Natural killer cell (primary cell): Measurements from ENCODE around the gene CYTH4. TPM values are rescaled to one million over a fixed set of nuclear protein-coding genes. Genes with fewer than 3 reads are reported as not detected.

Experiments used
- ATAC-seq, 3 donors: fragments of 150-1000 bp in 2 of 3; fragments of 200-7000 bp in 1 of 3; cut with Tn5 transposase; 1 replicate in 1 of 3; 2 replicates in 2 of 3; pipeline ENCODE4 v1.10.0; 2021; ENCODE audit warnings: mild to moderate bottlenecking in 2 of 3, moderate library complexity in 2 of 3
- DNase-seq, 2 donors: peaks; one replicate each; pipeline versions ENCODE4 v3.0.0 to v3.0.0-alpha.2; 2013 to 2021; ENCODE audit warnings: mixed read lengths in 1 of 2
- H3K27ac ChIP-seq: one replicate; pipeline ENCODE4 v1.5.1; 2013; ENCODE audit warnings: mild to moderate bottlenecking, low read length
- H3K27me3 ChIP-seq: one replicate; pipeline ENCODE4 v1.6.1; 2013; ENCODE audit warnings: low read length; ENCODE audit not compliant: control insufficient read depth, insufficient read depth
- H3K36me3 ChIP-seq: one replicate; pipeline ENCODE4 v1.6.1; 2013; ENCODE audit warnings: low read length; ENCODE audit not compliant: control insufficient read depth, insufficient read depth
- H3K4me1 ChIP-seq: one replicate; pipeline ENCODE4 v1.6.1; 2013; ENCODE audit warnings: low read length; ENCODE audit not compliant: control insufficient read depth, insufficient read depth
- H3K4me3 ChIP-seq: one replicate; pipeline ENCODE4 v1.5.1; 2013; ENCODE audit warnings: low read length
- H3K9me3 ChIP-seq: one replicate; pipeline ENCODE4 v1.6.1; 2013; ENCODE audit warnings: low read length; ENCODE audit not compliant: control insufficient read depth, insufficient read depth
- H3K27ac Mint-ChIP-seq, 2 donors: one replicate each; pipeline ENCODE4 v1.8.0; 2022; ENCODE audit warnings: mild to moderate bottlenecking in 2 of 2, mixed read lengths in 2 of 2, moderate library complexity in 1 of 2
- H3K27me3 Mint-ChIP-seq, 2 donors: one replicate each; pipeline ENCODE4 v1.8.0; 2022; ENCODE audit warnings: low read depth in 2 of 2, mixed read lengths in 2 of 2
- H3K36me3 Mint-ChIP-seq: one replicate; pipeline ENCODE4 v1.8.0; 2022; ENCODE audit warnings: mixed read lengths
- H3K4me1 Mint-ChIP-seq, 2 donors: one replicate each; pipeline ENCODE4 v1.8.0; 2022; ENCODE audit warnings: mixed read lengths in 2 of 2
- H3K4me3 Mint-ChIP-seq: one replicate; pipeline ENCODE4 v1.8.0; 2022; ENCODE audit warnings: mild to moderate bottlenecking, moderate library complexity, mixed read lengths
- H3K9me3 Mint-ChIP-seq, 2 donors: one replicate each; pipeline ENCODE4 v1.8.0; 2022; ENCODE audit warnings: mixed read lengths in 2 of 2
- WGBS: methylation state at CpG from one replicate; pipeline ENCODE4 v1.1.7; 2013; ENCODE audit warnings: missing lambda C conversion rate; ENCODE audit not compliant: insufficient coverage; 5-methylcytosine and 5-hydroxymethylcytosine counted together
- intact Hi-C: fragments of 100-400 bp; cut with micrococcal nuclease; formaldehyde crosslinking; loops from one replicate; pipeline ENCODE4 v1.14.2; 2022
- total RNA-seq, 4 donors: library from RNA; stranded (reverse); fragments of 120-200 nt in 1 of 4; gene quantifications; one replicate each; pipeline versions ENCODE4 v1.2.3 to v1.2.4, GENCODE V29; 2013 to 2022
- TF ChIP-seq, protein P1 (sequence below): fragments of 200-600 bp; IDR thresholded peaks from one replicate; pipeline ENCODE4 v1.8.0; 2022; ENCODE audit warnings: antibody characterized with exemption

The CYTH4 gene
- total RNA-seq, 3 donors from 2014 or later (not counting 1 experiment from before 2014, with no cell fraction given) = 219 to 260 (median 249) TPM

DNA sequence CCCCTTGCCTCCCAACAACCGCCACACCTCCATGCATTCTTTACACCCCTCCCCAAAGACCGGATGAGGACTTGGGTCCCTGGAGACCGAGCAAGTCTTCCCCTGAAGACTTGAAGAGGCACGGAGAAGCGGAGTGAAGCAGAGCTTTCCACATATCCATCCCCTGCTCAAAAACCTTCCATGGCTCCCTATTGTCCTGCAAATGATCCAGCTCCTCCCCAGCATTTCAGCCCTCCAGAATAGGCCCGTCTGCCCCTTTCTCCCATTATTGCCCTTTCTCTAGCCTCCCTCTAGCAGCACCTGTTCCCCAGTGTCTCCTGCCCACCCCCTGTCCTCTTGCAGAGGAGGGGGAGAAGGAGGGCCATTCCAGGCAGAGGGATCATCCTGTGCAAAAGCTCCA, 59.8 kb downstream of the CYTH4 start:
- H3K4me1 Mint-ChIP-seq = no peaks in the 10 kb centered on the region
- WGBS = 88% methylated on average over 6 of the region's 6 CpGs
- Histone ChIP-seq H3K27me3 (no peaks in the 10 kb centered on the region), H3K36me3 (no peaks in the 10 kb centered on the region), H3K27ac (no peak overlapping the region), H3K4me1 (no peaks in the 10 kb centered on the region), H3K4me3 (no peak overlapping the region), H3K9me3 (no peaks in the 10 kb centered on the region)
- intact Hi-C loops = no loop called here
- H3K4me3 Mint-ChIP-seq = no peak overlapping the region
- DNase-seq = no peak
- no peaks in the 10 kb centered on the region for H3K9me3 Mint-ChIP-seq
- no peaks in the 10 kb centered on the region for H3K36me3 Mint-ChIP-seq
- peaks cover 0 to 11% of the 10 kb centered on the region in 2 donors for H3K27me3 Mint-ChIP-seq
- no peak overlapping the region for H3K27ac Mint-ChIP-seq
- TF ChIP-seq, protein P1, sequence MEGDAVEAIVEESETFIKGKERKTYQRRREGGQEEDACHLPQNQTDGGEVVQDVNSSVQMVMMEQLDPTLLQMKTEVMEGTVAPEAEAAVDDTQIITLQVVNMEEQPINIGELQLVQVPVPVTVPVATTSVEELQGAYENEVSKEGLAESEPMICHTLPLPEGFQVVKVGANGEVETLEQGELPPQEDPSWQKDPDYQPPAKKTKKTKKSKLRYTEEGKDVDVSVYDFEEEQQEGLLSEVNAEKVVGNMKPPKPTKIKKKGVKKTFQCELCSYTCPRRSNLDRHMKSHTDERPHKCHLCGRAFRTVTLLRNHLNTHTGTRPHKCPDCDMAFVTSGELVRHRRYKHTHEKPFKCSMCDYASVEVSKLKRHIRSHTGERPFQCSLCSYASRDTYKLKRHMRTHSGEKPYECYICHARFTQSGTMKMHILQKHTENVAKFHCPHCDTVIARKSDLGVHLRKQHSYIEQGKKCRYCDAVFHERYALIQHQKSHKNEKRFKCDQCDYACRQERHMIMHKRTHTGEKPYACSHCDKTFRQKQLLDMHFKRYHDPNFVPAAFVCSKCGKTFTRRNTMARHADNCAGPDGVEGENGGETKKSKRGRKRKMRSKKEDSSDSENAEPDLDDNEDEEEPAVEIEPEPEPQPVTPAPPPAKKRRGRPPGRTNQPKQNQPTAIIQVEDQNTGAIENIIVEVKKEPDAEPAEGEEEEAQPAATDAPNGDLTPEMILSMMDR = no peak
- no peak for ATAC-seq

DNA sequence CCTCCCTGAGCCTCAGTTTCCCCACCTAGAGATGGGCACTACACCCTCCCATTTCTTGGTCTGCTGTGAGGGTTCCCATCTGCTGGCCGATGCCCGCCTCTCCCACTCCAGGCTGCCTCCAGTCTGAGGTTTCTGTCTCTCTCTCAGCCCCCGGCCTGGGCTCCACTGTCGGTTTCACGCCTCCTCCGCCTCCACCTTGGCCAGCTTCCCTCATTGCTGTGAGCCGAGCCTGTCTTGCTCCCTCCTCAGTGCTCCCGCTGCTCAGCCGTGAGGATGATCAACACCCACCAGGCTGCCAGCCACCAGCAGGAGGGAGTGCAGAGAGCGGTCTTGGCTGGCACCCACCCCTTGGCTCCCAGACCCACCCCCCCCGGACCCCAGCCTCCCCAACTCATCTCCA, 61.0 kb downstream of the CYTH4 start:
- Histone ChIP-seq H3K9me3 (no peaks in the 10 kb centered on the region), H3K4me1 (no peaks in the 10 kb centered on the region), H3K27me3 (no peaks in the 10 kb centered on the region), H3K4me3 (no peak overlapping the region), H3K27ac (no peak overlapping the region), H3K36me3 (no peaks in the 10 kb centered on the region)
- intact Hi-C loops = no loop called here
- H3K27ac Mint-ChIP-seq = no peak overlapping the region
- DNase-seq (no peak), ATAC-seq (no peak)
- TF ChIP-seq, protein P1 = no peak
- no peaks in the 10 kb centered on the region for H3K4me1 Mint-ChIP-seq
- H3K36me3 Mint-ChIP-seq = no peaks in the 10 kb centered on the region
- H3K27me3 Mint-ChIP-seq = peaks cover 0 to 6% of the 10 kb centered on the region in 2 donors
- no peaks in the 10 kb centered on the region for H3K9me3 Mint-ChIP-seq
- 78% methylated on average over 10 of the region's 11 CpGs for WGBS
- H3K4me3 Mint-ChIP-seq = no peak overlapping the region

DNA sequence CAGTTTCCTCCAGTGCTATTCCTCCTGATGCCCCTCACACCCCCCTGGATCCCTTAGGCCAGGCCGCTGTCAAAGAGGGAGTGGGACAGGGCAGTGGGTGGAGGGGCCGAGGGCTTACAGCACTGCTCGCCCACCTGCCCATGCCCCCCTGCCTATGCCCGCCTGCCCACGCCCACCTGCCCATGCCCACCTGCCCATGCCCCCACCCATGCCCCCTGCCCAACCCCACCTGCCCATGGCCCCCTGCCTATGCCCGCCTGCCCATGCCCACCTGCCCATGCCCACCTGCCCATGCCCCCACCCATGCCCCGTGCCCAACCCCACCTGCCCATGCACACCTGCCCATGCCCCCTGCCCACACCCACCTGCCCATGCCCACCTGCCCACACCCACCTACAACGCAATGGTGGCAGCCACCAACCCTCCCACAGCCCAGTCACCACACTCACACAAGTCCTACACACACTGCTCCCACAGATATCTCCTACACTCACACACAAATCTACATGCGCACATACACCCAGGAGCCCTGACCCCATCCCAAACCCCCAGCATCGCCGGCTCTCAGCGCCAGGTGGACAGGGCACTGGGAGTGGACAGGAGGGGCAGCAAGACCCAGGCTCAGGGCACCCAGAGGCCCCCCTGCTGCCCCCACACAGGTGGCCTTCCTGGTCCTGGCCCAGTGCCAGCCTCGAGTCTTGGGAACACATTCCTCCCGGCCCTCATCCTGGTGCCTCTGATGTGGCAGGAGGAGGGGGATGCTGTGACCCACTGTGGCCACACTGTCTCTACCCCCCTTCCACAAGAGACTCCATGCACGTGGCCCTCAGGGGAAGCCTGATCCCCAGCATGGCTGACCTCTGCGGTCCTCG, 61.8 kb downstream of the CYTH4 start:
- H3K9me3 Mint-ChIP-seq = no peaks in the 10 kb centered on the region
- intact Hi-C loops = no loop called here

More for the DNA sequence above, 61.8 kb downstream of the CYTH4 start:
- no peak overlapping the region for H3K4me3 ChIP-seq
- WGBS = 88% methylated on average over 16 of the region's 17 CpGs
- H3K9me3 ChIP-seq = no peaks in the 10 kb centered on the region
- peaks cover 0 to 6% of the 10 kb centered on the region in 2 donors for H3K27me3 Mint-ChIP-seq
- no peaks in the 10 kb centered on the region for H3K4me1 Mint-ChIP-seq
- H3K36me3 ChIP-seq = no peaks in the 10 kb centered on the region
- no peaks in the 10 kb centered on the region for H3K4me1 ChIP-seq
- TF ChIP-seq, protein P1 = no peak
- H3K36me3 Mint-ChIP-seq = no peaks in the 10 kb centered on the region
- H3K27me3 ChIP-seq = no peaks in the 10 kb centered on the region
- DNase-seq = no peak
- ATAC-seq = no peak
- H3K27ac Mint-ChIP-seq = no peak overlapping the region
- no peak overlapping the region for H3K4me3 Mint-ChIP-seq
- no peak overlapping the region for H3K27ac ChIP-seq
